ENCODE measurements around the gene SLC25A21.

SLC25A21 gene

DNA sequence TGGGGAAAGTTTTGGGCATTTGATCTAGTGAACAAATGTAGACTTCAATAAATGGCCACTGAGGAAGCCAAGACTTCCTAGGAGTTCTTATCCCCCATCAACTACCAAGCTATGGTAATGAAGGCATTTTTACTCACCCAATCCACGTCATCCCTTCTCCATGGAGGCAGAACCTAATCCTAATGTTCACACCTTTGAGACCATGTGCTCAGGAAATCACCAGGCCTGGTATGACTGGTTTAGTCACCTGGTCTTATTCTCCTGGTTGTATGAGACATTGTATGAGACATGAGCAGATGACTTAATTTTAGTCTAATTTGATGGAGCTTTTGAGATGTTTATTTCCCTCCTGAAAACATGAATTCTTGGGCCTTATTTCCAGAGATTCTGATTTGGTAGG lies 422.2 kb downstream of the SLC25A21 start:
- no peak for DNase-seq

DNA sequence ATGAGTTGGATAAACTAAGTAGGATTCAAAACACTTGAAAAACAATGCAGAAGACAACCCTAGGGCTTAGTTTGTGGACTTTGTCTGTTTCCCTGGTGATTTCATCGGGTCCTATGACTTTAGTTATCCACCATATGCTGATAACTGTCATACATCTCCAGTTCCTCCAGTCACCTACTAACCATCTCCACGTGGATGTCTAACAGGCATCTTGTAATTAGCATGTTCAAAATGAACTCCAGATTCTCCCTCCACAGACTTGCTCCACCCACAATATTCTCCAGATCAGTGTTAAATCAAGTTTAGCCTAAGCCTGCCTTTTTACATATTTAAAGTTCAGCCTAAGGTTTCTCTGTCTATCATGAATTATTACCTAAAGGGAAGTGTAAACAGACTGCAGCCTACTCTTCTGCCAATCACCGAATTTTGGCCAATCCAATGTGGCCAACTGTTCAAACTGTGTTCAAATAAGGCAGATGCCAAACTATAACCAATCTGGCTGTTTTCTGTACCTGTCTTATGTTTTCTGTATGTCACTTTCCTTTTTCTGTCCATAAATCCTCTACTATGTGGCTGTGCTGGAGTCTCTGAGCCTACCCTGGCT lies 423.7 kb downstream of the SLC25A21 start:
- DNase-seq = no peak

DNA sequence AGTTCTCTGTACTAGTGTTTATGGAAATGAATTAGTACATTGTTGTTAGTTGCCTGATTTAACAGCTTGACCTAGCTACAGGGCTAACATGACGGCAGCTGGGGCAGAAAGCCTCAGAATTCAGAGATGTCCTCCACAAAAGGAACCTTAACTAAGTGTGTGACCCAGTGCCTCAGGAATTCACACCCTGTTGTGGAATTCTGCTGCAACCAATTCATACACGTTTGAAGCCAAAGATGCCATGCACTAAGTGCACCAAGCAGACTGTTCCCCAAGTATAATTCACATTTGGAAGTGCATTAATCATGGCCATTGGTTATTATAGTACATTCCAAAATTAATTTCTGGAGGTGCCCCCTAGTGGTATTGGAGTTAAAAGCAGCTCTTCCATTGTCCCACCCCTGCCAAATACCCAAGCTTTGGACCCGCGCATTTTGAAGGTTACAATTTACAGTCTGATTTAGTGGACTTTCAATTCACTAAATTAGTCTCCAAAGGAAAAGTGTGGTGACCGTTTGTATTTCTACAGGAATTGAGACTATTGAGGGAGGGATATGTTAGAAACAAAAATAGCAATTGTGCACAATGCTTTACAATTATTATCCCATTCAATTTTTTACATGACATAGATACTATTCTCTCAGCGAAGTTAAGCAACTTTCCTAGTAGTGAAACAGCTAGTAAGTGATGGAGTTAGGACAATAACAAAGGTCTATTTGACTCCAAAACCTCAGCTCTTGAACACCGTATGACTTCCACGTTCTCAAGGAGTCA lies 424.8 kb downstream of the SLC25A21 start:
- peak; percentile 12 for DNase-seq

DNA sequence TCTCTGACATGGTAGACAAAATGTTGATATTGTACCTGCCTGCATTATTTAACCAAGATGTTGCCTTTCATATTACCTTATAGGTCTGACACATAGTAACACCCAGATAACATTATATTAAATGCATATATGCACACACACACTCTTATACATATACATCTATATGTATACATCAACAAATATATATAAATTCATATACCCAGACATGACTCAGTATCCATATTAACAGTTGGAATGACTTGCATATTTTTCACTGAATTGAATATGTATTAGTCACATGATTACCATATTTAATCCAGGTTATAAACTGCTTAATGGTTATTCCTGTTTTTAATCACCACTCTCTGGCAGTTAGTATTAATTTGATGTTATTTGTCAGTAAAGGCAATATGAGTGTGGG lies 425.5 kb downstream of the SLC25A21 start:
- no peak for DNase-seq

DNA sequence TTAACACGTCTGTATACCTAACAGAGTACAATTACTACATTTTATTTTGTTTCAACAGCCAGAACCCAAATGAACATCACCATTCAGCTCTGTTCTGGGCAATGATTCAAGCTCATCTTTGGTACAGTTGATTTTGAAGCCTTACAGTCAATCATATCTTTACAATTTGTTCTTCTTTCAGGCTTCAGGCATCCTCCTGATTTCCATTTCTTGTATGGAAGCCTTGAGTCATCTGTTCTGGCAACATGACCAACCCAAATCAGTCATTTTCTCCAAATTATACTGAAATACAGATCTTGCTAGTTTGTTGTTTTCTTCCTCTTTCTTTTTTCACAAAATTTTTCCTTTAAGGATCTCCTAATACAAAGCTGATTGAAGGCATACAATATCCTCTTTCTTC lies 430.5 kb downstream of the SLC25A21 start:
- DNase-seq = no peak

DNA sequence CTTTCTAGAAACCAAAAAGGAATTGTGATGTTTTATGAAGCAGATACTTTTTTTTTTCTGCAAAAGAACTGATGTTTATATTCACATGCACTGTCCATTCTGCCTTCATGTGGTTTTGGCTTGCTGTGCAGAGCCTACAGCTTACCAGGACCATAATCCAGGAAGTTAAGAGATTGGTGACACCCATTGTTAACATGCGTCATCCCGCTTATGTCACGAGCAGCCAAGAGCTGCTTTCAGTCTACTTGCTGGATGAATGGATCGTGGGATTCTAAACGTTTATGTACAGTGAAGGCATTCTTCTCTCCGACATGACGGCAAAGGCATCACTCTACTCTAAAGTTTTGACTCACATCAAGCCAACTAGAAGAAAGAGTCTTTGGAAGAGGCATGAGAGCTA lies 434.1 kb downstream of the SLC25A21 start:
- DNase-seq = no peak

DNA sequence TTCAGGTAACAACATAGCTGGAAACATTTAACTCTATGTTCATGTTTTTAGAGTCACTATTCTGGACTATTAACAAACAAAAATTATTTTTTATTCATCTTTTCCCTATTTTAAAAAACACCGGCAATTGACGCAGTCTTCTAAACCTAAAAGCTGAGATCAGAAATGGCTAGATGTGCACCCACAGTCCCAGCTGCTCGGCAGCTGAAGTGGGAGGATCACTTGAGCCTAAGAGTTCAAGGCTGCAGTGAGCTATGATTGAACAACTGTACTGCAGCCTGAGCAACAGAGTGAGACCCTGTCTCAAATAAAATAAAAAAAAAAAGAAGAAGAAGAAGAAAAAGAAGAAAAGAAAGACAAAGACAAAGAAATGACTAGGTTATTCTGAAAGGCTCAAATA lies 446.3 kb downstream of the SLC25A21 start:
- DNase-seq = no peak

DNA sequence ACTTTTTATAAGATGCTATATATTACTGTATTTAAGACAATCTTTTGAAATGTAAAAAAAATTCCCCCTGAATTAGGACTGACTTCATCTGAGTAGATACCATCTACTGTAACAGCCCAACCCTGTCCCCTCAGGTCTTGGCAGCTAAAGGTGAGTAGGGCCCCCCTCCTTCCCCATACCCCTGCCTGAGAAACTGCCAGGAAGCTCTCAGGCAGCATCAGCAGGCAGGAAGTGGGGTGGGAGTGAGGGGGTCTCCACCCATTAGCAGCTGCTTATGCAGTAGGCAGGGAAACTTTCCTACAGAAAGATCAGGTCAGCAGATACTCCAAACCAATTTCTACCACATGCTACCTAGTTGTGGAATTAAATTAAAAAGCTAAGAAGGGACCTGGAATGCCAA lies 448.2 kb downstream of the SLC25A21 start:
- no peak for DNase-seq

DNA sequence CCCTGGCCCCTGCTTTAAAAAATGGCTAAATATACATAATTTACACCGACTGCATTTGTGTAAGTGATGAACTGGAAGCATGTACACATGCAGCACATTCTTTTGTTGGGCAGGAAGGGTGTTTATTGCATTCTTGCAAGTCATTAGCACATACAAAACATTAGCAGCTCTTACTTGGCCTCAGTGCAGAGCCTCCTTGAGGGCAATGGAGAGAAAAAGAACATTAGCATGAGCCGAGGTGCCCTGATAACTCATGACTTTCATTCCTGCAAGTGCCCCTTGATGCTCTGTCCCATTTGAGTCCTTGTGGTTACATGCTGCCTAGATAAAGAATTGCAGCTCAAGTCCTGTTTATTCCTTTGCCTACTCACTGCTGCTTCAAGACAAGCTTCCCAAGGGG lies 448.9 kb downstream of the SLC25A21 start:
- no peak for DNase-seq

DNA sequence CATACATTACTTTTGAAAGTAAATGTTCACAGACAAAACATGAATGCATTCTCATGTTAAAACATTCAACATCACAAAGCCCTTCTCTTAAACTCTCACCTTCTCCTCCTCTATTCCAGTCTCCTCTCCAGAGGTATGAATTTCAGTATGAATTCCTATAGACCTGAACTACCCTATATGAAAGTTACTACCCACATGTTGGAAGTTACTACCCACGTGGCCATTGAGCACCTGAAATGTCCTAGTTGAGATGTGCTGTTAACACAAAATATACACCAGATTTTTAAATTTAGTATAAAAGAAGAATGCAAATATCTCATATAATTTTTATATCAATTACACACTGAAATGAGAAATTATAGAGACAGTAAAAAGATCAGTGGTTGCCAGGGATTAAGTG lies 450.5 kb downstream of the SLC25A21 start:
- DNase-seq = no peak

DNA sequence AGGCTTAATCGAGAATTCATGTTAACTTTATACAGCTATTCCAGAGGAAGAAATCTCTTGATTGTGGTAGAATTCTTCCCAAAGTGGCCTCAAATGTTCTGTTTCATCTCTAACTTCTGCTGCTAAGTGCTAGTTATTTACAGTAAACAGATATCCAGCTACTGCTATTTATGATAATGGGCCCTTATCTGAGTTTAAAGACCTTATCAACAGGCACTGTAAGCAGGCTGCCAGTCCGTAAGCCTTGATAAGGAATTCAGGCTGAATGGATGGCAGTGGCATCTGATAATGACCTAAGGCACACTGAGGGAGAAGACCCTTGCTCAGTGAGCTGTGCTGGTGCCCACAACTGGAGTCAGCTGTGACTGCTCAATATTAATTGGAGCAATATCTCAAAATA lies 451.7 kb downstream of the SLC25A21 start:
- no peak for DNase-seq

DNA sequence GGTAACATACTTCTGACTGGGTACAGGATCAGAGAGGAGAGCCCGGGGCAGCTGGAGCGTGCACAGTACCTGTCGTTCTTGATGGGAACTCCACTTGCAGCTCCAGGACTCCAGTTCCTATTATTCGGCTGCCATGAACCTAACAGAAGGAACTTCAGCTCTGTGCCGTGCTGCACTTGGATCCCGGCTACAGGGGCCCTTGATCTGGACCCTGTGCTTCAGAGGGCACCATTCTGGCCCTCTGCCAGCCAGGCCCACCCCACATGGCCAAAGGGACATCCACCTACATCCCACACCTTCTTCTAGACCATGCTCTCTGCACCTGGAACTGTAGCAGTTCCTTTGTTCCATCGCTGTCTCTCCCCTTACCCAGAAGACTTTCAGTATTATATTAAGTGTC lies 452.6 kb downstream of the SLC25A21 start:
- DNase-seq = no peak

DNA sequence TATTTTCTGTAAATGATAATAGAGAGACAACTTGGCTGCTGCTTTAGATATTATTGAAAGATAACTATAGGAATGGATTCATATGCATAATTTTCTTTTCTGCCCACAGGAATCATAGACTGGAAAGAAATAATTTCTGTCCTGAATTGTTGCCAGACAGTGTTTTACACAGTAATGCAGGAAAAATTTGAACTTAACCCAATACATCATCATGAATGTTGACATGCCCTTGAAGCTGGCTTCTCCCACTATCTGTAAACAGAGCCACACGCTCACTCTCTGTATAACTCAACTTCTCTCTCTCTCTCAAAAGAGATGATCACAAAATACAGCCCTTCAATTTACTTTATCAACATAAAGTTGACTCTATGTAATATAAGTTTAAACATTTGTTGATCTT lies 454.2 kb downstream of the SLC25A21 start:
- DNase-seq = no peak

DNA sequence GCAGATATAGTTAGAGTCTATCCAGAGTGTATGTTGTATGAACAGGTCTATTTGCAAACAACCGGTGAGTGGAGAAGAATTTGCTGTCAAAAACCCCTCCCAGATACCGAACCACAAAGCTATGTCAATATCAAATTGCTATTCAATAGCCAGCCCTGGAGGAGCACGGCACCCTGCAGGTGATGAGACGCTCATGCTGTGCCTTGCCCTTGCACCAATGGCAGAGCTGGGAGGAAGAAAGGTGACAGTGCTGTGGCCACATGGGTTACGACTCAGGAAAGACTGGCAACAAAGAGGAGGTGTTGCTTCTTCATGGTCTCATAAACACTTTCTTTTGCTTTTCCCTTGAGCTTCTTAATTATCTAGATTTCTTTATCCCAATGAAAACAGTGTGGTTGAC lies 455.0 kb downstream of the SLC25A21 start:
- DNase-seq = no peak

DNA sequence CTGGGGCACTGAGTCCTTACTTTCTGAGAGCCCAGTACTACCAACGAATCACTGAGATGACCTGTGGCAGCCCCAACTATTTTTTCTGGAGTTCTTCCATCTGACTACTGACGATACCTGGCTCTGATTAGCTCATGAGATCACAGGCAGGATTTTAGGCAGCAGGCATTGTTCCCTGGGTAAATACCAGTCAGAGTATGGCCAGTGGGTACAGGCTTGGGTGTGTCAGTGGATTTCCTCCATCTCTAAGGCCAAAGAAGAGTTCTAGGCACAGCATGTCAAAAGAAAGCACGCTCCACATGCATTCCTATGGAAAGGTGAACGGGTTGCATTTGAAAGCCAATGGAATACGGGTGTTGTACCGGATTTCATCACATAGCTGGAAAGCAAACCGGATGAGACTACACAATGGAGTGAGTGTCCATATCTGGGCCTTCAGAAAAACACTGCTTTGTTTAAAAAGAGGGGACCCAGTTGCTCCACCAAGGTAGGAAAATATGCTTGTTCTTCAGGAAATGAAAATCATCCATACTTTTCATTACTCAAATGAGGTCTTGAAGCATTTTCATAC lies 455.7 kb downstream of the SLC25A21 start:
- no peak for DNase-seq

DNA sequence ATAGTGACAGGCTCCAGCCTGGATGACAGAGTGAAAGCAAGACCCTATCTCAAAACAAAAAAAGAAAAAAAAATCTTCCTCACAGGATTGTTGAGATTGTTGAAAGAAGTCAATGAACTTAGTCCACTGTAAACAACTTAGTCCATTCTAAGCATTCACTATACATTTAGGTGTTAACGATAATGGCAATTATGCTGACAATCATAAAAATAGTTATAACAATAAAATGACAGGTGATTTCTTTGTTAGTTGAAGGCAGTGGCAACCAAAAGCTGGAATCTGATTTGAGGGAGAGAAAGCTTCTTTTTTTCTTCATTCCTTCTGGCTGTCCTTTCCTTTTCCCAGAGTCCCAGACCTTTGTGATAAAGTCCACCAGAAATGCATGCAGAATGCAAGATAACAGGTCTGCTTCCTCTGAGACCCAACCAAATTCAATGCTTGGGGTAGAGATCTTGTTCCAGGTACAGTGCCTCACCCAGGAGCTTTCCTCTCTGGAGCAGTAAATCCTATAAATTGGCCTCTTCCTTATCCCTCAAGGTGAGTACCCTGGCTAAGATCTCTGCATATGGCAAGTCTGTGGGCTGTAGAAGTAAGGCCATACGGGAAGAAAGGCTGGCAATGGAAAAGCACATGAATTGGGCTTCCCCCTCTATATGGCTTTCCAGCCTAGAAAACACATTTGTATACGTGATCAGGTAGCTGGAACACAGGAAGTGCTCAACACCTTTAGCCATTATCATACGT lies 458.3 kb downstream of the SLC25A21 start:
- no peak for DNase-seq

DNA sequence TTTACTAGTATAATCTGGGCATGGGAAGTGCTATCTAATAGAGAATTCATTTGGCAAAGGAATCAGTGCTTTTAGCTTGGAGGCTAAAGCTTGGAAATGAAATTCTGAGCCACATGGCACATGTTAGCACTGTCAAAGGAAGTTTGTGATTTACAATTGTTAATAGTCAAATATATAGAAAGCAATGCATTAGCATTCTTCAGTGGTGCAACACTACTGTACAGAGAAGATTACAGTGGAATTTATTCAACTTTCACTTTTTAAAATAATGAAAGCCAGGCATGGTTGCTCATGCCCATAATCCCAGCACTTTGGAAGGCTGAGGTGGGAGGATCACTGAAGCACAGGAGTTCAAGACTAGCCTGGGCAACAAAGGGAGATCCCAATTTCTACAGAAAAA lies 464.8 kb downstream of the SLC25A21 start:
- no peak for DNase-seq

DNA sequence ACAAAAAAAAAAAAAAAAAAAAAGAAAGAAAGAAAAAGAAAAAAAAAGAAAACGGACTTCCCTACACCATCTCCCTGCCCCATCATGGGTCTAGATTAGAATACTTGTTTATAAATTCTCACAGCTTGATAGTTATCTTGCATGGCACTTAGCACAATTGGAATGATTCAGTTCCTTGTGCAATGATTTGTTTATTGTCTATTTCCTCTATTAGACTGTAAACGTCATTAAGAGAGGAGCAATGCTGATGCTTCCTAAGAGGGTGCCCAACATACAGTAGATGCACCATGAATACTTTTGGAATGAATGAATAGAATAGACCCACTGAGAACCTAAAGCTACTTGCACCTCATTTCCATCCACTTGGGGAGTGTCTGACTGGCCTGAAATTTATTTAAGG lies 469.9 kb downstream of the SLC25A21 start:
- no peak for DNase-seq

DNA sequence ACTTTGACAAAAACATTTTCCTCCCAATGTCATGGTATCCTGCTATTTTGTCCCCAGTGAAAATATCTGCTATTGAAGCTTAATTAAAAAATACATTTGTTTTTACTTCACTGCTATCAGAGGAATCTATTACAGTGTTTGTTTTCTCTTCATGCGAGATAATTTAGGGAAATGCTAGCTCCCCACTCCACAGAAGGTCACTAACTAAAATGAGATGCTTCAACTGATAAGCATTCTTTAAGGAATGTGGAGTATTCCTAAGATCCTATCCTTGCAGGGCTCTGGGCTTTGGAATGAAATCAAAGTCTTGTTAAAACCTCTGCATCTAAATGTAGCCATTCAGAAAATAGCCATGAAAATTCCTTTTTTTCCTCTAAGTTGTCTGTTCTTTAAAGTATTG lies 471.3 kb downstream of the SLC25A21 start:
- no peak for DNase-seq

DNA sequence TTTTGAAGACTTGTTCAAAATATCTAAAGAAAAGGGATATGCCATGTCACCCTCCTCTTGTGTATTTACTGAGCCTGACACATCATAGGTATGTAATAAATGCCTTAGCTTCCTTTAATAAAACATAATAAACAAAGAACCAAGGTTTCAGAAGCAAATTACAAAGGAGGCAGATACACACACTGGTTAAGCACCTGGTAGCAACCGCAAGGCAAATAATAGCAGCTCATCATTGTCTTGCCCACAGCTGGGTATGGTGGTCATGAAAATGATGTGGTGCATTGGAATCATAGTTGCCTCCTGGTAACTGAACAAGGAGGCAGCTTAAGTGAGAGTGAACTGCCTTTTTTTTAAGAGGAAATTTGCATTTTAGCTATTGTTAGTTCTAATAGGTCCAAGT lies 471.8 kb downstream of the SLC25A21 start:
- no peak for DNase-seq

DNA sequence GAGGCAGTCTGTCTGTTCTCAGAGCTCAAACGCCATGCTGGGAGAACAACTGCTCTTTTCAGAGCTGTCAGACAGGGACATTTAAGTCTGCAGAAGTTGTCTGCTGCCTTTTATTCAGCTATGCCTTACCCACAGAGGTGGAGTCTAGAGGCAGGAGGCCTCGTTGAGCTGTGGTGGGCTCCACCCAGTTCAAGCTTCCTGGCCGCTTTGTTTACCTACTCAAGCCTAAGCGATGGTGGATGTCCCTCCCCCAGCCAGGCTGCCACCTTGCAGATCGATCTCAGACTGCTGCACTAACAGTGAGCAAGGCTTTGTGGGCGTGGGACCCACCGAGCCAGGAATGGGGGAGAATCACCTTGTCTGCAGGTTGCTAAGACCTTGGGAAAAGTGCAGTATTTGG lies 473.0 kb downstream of the SLC25A21 start:
- peak; percentile 10 for DNase-seq

DNA sequence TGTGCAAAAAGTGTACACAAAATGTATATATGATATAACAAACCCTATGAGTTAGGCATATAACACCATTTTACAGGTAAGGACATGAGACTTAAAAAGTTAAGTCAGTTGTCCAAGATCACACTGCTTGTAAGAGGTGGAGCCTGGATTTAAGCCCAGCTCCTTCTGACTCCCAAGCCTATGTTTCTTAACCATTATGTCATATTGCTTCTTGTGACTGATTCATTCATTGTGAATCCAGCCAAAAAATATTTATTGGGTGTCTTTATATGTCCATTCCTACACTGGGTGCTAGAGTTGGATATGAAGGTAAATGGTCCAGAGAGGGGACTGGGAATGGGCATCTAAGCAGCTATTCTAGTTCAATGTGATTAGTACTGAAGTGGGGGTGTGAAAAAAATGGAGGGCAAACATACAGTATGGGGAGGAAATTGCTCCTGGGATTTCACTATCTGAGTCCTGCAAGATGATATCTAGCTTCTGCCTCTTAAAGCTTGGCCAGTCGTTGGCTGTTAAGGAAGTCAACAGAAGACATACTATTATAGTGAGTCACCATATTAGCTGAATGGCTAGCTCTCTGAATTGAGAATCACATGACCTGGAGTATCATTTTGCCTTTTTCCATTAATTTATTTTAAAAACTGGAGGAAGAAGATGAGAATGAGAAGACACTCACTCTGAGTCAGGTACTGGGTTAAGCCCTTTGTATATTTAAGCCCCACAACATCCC lies 481.9 kb downstream of the SLC25A21 start:
- DNase-seq = no peak

DNA sequence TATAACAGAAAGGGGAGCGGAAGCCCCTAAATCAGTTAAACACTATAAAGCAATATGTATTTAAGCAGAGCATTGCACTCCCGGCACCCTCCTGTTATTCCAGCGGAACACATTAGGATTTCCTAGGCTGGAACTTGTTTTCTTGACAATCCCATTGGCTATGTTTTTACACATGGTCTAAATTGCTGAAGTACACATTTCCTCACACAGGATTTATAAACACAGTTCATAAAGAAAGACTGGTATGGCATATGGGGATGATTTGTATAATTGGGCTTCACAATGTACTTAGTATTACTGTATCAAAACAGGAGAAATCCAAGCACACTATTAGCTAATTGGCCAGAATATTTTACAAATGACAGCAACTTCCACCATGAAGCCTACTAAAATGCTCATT lies 487.5 kb downstream of the SLC25A21 start:
- no peak for DNase-seq
